H9 (cell line): Measurements from ENCODE around the gene RAB1A. TPM values are rescaled to one million over a fixed set of nuclear protein-coding genes. Genes with fewer than 3 reads are reported as not detected.
A peak's percentile ranks its signal among the peaks of the same experiment; 100 is the strongest.

Source experiments
- DNase-seq: peaks from one replicate; pipeline ENCODE4 v3.0.0-alpha.2; 2017
- H2AFZ ChIP-seq: one replicate; pipeline ENCODE4 v1.6.1; 2013; ENCODE audit warnings: mild to moderate bottlenecking, low read length, control low read depth, moderate library complexity
- H2AK5ac ChIP-seq: 2 replicates; pipeline ENCODE4 v1.6.1; 2013; ENCODE audit warnings: low read length, control low read depth, mixed read lengths; ENCODE audit not compliant: insufficient read length
- H2BK120ac ChIP-seq: one replicate; pipeline ENCODE4 v1.6.1; 2013; ENCODE audit warnings: low read depth, mild to moderate bottlenecking, low read length, control low read depth, inconsistent platforms; ENCODE audit not compliant: poor library complexity, severe bottlenecking
- H2BK12ac ChIP-seq: 2 replicates; pipeline ENCODE4 v1.6.1; 2013; ENCODE audit warnings: low read length, control low read depth, mixed read lengths, low read depth; ENCODE audit not compliant: insufficient read length
- H2BK15ac ChIP-seq: 2 replicates; pipeline ENCODE4 v1.6.1; 2013; ENCODE audit warnings: low read depth, low read length, control low read depth
- H2BK20ac ChIP-seq: one replicate; pipeline ENCODE4 v1.6.1; 2013; ENCODE audit warnings: low read depth, mild to moderate bottlenecking, low read length, control low read depth, inconsistent platforms; ENCODE audit not compliant: poor library complexity, severe bottlenecking
- H2BK5ac ChIP-seq: 2 replicates; pipeline ENCODE4 v1.6.1; 2013; ENCODE audit warnings: low read length, control low read depth, mixed read lengths; ENCODE audit not compliant: insufficient read length
- H3K14ac ChIP-seq: 2 replicates; pipeline ENCODE4 v1.6.1; 2013; ENCODE audit warnings: low read length, control low read depth; ENCODE audit not compliant: insufficient read depth
- H3K18ac ChIP-seq: 2 replicates; pipeline ENCODE4 v1.6.1; 2013; ENCODE audit warnings: low read depth, mild to moderate bottlenecking, mixed read lengths, low read length, control low read depth; ENCODE audit not compliant: insufficient read length
- H3K23ac ChIP-seq: 2 replicates; pipeline ENCODE4 v1.6.1; 2013; ENCODE audit warnings: low read length, control low read depth, mixed read lengths, low read depth; ENCODE audit not compliant: insufficient read length
- H3K23me2 ChIP-seq: 2 replicates; pipeline ENCODE4 v1.6.1; 2013; ENCODE audit warnings: low read depth, mild to moderate bottlenecking, mixed read lengths, low read length, control low read depth; ENCODE audit not compliant: insufficient read length, poor library complexity, severe bottlenecking
- H3K27ac ChIP-seq: 2 replicates; pipeline ENCODE4 v1.5.1; 2013; ENCODE audit warnings: low read length, control low read depth, mixed read lengths, low read depth; ENCODE audit not compliant: insufficient read length
- H3K27me3 ChIP-seq: 2 replicates; pipeline ENCODE4 v1.6.1; 2013; ENCODE audit warnings: low read length, control low read depth, inconsistent platforms; ENCODE audit not compliant: insufficient read depth
- H3K4ac ChIP-seq: 2 replicates; pipeline ENCODE4 v1.6.1; 2013; ENCODE audit warnings: low read depth, mild to moderate bottlenecking, control low read depth, inconsistent platforms, low read length, moderate library complexity
- H3K4me1 ChIP-seq: 2 replicates; pipeline ENCODE4 v1.6.1; 2013; ENCODE audit warnings: low read length, control low read depth, inconsistent platforms; ENCODE audit not compliant: insufficient read depth
- H3K4me2 ChIP-seq: 2 replicates; pipeline ENCODE4 v1.6.1; 2013; ENCODE audit warnings: low read length, control low read depth, mixed read lengths; ENCODE audit not compliant: insufficient read length, insufficient read depth
- H3K56ac ChIP-seq: 2 replicates; pipeline ENCODE4 v1.6.1; 2013; ENCODE audit warnings: low read depth, mild to moderate bottlenecking, mixed read lengths, low read length, control low read depth; ENCODE audit not compliant: insufficient read length
- H3K79me1 ChIP-seq: 2 replicates; pipeline ENCODE4 v1.6.1; 2013; ENCODE audit warnings: low read depth, mild to moderate bottlenecking, moderate library complexity, low read length, control low read depth, inconsistent platforms; ENCODE audit not compliant: insufficient read depth, poor library complexity, severe bottlenecking
- H3K79me2 ChIP-seq: 2 replicates; pipeline ENCODE4 v1.6.1; 2013; ENCODE audit warnings: low read length, control low read depth, inconsistent platforms; ENCODE audit not compliant: insufficient read depth
- H3K9ac ChIP-seq: 2 replicates; pipeline ENCODE4 v1.6.1; 2013; ENCODE audit warnings: low read length, control low read depth, mixed read lengths; ENCODE audit not compliant: insufficient read length; ENCODE audit errors: extremely low read depth
- H3K9me3 ChIP-seq: one replicate; pipeline ENCODE4 v1.6.1; 2013; ENCODE audit warnings: low read depth, low read length, inconsistent platforms; ENCODE audit not compliant: control insufficient read depth
- H3T11ph ChIP-seq: one replicate; pipeline ENCODE4 v1.6.1; 2013; ENCODE audit warnings: mild to moderate bottlenecking, low read length, control low read depth, inconsistent platforms
- H4K20me1 ChIP-seq: one replicate; pipeline ENCODE4 v1.6.1; 2013; ENCODE audit not compliant: control insufficient read depth, insufficient read length, insufficient read depth
- H4K5ac ChIP-seq: 2 replicates; pipeline ENCODE4 v1.6.1; 2013; ENCODE audit warnings: low read depth, mild to moderate bottlenecking, mixed read lengths, low read length, control low read depth; ENCODE audit not compliant: insufficient read length
- H4K8ac ChIP-seq: replicated peaks from 2 replicates; pipeline ENCODE4 v1.6.1; 2013; ENCODE audit warnings: low read length, control low read depth, mixed read lengths, low read depth; ENCODE audit not compliant: insufficient read length
- H4K91ac ChIP-seq: 2 replicates; pipeline ENCODE4 v1.6.1; 2013; ENCODE audit warnings: low read depth, mild to moderate bottlenecking, moderate library complexity, mixed read lengths, low read length, control low read depth; ENCODE audit not compliant: insufficient read length
- H3K27ac Mint-ChIP-seq, 3 experiments: 2 replicates in 2 of 3; 3 replicates in 1 of 3; pipeline ENCODE4 v1.8.0; 2020 to 2021; ENCODE audit warnings: mixed read lengths in 3 of 3, mild to moderate bottlenecking in 1 of 3, moderate library complexity in 1 of 3
- H3K27me3 Mint-ChIP-seq: 2 replicates; pipeline ENCODE4 v1.8.0; 2021; ENCODE audit warnings: low read depth, mild to moderate bottlenecking, moderate library complexity, mixed read lengths
- H3K36me3 Mint-ChIP-seq, 3 experiments: 2 replicates in 2 of 3; 3 replicates in 1 of 3; pipeline ENCODE4 v1.8.0; 2020 to 2021; ENCODE audit warnings: low read depth in 3 of 3, mixed read lengths in 3 of 3; ENCODE audit not compliant: insufficient read depth in 1 of 3
- H3K4me1 Mint-ChIP-seq, 2 experiments: 2 replicates each; pipeline ENCODE4 v1.8.0; 2020; ENCODE audit warnings: mixed read lengths in 2 of 2
- H3K4me3 Mint-ChIP-seq, 2 experiments: 2 replicates in 1 of 2; 3 replicates in 1 of 2; pipeline ENCODE4 v1.8.0; 2020 to 2021; ENCODE audit warnings: mild to moderate bottlenecking in 2 of 2, mixed read lengths in 2 of 2, moderate library complexity in 1 of 2
- H3K9me3 Mint-ChIP-seq, 2 experiments: 2 replicates in 1 of 2; 3 replicates in 1 of 2; pipeline ENCODE4 v1.8.0; 2020; ENCODE audit warnings: mild to moderate bottlenecking in 2 of 2, mixed read lengths in 2 of 2, moderate library complexity in 1 of 2
- WGBS: extraction: QIAGEN DNeasy Blood & Tissue Kit; methylation state at CpG from one replicate; pipeline ENCODE4 v1.1.7; 2013; ENCODE audit warnings: missing lambda C conversion rate, low lambda C conversion rate, mixed read lengths; ENCODE audit not compliant: insufficient read length; ENCODE audit errors: extremely low coverage; 5-methylcytosine and 5-hydroxymethylcytosine counted together
- total RNA-seq: library from RNA; stranded (reverse); gene quantifications from 2 replicates; pipeline ENCODE4 v1.2.1, GENCODE V29; 2021
- TF ChIP-seq, protein P1 (sequence below): fragments of 200-600 bp; sonication (generic); conservative IDR thresholded peaks from 3 replicates; pipeline ENCODE4 v1.8.0; 2021; ENCODE audit warnings: antibody characterized with exemption, mild to moderate bottlenecking

Gene RAB1A
- total RNA-seq, 1 experiment from 2014 or later: 112 TPM

DNA sequence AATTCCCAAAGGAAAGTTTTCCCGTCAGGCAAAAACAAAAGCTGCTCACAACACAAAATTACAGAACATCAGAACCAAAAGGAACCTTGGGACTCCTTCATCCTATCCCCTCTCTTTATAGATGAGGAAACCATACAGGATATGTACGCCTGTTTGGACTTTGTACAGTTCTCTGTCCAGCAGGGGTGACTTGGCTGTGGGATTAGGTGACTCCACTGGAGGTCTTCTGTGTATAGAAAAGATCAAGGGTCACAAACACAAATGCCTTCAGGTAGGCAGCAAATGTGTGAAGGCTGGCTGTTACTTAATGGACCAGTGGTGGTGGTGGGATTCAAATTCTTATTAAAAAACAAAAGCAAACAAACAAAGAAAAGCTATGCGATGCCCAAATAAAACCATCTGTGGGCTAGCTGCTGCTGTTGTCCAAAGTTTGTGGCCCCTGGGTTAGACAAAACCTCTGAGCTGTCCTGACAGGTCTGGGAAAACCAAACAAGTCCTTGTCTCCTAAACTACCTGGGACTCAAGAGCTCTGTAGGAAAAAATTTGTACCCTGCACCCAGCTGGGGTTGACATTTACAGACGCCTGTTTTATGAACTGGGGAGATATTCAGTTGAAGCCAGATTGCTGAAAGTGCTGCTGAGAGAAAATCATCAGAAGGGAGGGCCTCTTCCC, 75.0 kb downstream of the RAB1A start:
- Histone ChIP-seq H3K14ac (no peak overlapping the region), H3K4me1 (no peaks in the 10 kb centered on the region), H4K5ac (no peak overlapping the region), H3K27ac (no peak overlapping the region), H3K23ac (no peak overlapping the region), H2AFZ (no peak overlapping the region), H3K56ac (no peak overlapping the region), H4K8ac (no peak overlapping the region), H3K79me1 (peaks cover 3% of the 10 kb centered on the region), H3K27me3 (no peaks in the 10 kb centered on the region), H3K4ac (no peak overlapping the region), H4K20me1 (no peaks in the 10 kb centered on the region), H3K23me2 (peaks cover 6% of the 10 kb centered on the region), H2BK20ac (no peak overlapping the region), H3T11ph (no peak overlapping the region), H3K18ac (no peak overlapping the region), H2BK120ac (no peak overlapping the region), H3K9ac (no peak overlapping the region), H2BK12ac (no peak overlapping the region), H3K79me2 (peaks cover 6% of the 10 kb centered on the region; the same call in 1 of the 2 replicates), H4K91ac (no peak overlapping the region), H2BK5ac (no peak overlapping the region), H3K9me3 (no peaks in the 10 kb centered on the region), H3K4me2 (peak overlapping the region; percentile 74), H2AK5ac (no peak overlapping the region), H2BK15ac (no peak overlapping the region)
- Mint-ChIP-seq H3K9me3 (peaks cover 0 to 4% of the 10 kb centered on the region in 2 experiments; a peak in 2 of 5 replicates), H3K36me3 (peaks cover 11 to 13% (median 11%) of the 10 kb centered on the region in 3 experiments), H3K4me3 (peak overlapping the region; percentile 91 to 92), H3K4me1 (peaks cover 14 to 38% of the 10 kb centered on the region in 2 experiments), H3K27ac (no peak overlapping the region), H3K27me3 (peaks cover 8% of the 10 kb centered on the region; the same call in 1 of the 2 replicates)
- WGBS: no CpG with 5 or more reads among the region's 4 CpGs
- DNase-seq: no peak
- TF ChIP-seq, protein P1, sequence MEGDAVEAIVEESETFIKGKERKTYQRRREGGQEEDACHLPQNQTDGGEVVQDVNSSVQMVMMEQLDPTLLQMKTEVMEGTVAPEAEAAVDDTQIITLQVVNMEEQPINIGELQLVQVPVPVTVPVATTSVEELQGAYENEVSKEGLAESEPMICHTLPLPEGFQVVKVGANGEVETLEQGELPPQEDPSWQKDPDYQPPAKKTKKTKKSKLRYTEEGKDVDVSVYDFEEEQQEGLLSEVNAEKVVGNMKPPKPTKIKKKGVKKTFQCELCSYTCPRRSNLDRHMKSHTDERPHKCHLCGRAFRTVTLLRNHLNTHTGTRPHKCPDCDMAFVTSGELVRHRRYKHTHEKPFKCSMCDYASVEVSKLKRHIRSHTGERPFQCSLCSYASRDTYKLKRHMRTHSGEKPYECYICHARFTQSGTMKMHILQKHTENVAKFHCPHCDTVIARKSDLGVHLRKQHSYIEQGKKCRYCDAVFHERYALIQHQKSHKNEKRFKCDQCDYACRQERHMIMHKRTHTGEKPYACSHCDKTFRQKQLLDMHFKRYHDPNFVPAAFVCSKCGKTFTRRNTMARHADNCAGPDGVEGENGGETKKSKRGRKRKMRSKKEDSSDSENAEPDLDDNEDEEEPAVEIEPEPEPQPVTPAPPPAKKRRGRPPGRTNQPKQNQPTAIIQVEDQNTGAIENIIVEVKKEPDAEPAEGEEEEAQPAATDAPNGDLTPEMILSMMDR: no peak
